ENCODE data around the gene MYO1A.
"Not testable (repeated sequence)": the region's sequence is repeated elsewhere in the genome, so short reads cannot be mapped to it uniquely, and the experiment has no call there.

The MYO1A gene

GRCh38 chr12:57087010-57087690, 37.2 kb upstream of the MYO1A start:
- peak; percentile 92 for DNase-seq (ENCODE audit: low read depth)

- peak; percentile 29 for DNase-seq (ENCODE audit: low read depth)
These were observed 36.6 kb upstream of the MYO1A start for GRCh38 chr12:57086493-57087009.

- DNase-seq (ENCODE audit: low read depth), result no peak
These were observed 36.1 kb upstream of the MYO1A start for GRCh38 chr12:57085999-57086492.

GRCh38 chr12:57080855-57081254, 30.9 kb upstream of the MYO1A start:
- DNase-seq (ENCODE audit: low read depth), result no peak

- DNase-seq (ENCODE audit: low read depth), result no peak
These were observed 29.9 kb upstream of the MYO1A start for GRCh38 chr12:57079821-57080220.

GRCh38 chr12:57078519-57079404, 28.8 kb upstream of the MYO1A start, which contains the start of gene NEMP1:
TSS of gene NEMP1 (minus strand) at chr12:57078791. CDS start at chr12:57078745, 46 bp downstream.
- DNase-seq (ENCODE audit: low read depth), result peak; percentile 95

GRCh38 chr12:57073566-57074450, 23.9 kb upstream of the MYO1A start:
- DNase-seq (ENCODE audit: low read depth), result not testable (repeated sequence)

- DNase-seq (ENCODE audit: low read depth), result no peak
These were observed 22.7 kb upstream of the MYO1A start for GRCh38 chr12:57072661-57073060.

- peak; percentile 42 for DNase-seq (ENCODE audit: low read depth)
These were observed 19.6 kb upstream of the MYO1A start for GRCh38 chr12:57069523-57069922.

- DNase-seq (ENCODE audit: low read depth), result no peak
These were observed 16.3 kb upstream of the MYO1A start for GRCh38 chr12:57066245-57066644.

GRCh38 chr12:57063991-57064685, 14.2 kb upstream of the MYO1A start:
- DNase-seq (ENCODE audit: low read depth), result peak; percentile 53

- no peak for DNase-seq (ENCODE audit: low read depth)
These were observed 8.5 kb upstream of the MYO1A start for GRCh38 chr12:57058454-57058853.

- no peak for DNase-seq (ENCODE audit: low read depth)
These were observed 7.3 kb upstream of the MYO1A start for GRCh38 chr12:57057067-57057751.

GRCh38 chr12:57055824-57056223, 5.9 kb upstream of the MYO1A start:
- DNase-seq (ENCODE audit: low read depth), result no peak

- not testable (repeated sequence) for DNase-seq (ENCODE audit: low read depth)
These were observed 4.0 kb upstream of the MYO1A start for GRCh38 chr12:57053901-57054300.

- not testable (repeated sequence) for DNase-seq (ENCODE audit: low read depth)
These were observed 3.2 kb upstream of the MYO1A start for GRCh38 chr12:57053146-57053545.

GRCh38 chr12:57051011-57051410, 1.1 kb upstream of the MYO1A start:
- DNase-seq (ENCODE audit: low read depth), result no peak

GRCh38 chr12:57049119-57049446, 846 bp downstream of the MYO1A start:
- no peak for DNase-seq (ENCODE audit: low read depth)

GRCh38 chr12:57048423-57049118, 1.4 kb downstream of the MYO1A start:
- DNase-seq (ENCODE audit: low read depth), result no peak

- no peak for DNase-seq (ENCODE audit: low read depth)
These were observed 1.9 kb downstream of the MYO1A start for GRCh38 chr12:57047981-57048380.

Measured in T follicular helper cell (primary cell).